SK-N-SH treated with all-trans-retinoic acid at 6 μM for 48 hours (cell line): Measurements from ENCODE around the gene TTLL7.

Experiments used
- ATAC-seq: fragments of 200-7000 bp; cut with Tn5 transposase; 3 replicates; pipeline ENCODE4 v1.9.1; 2020; ENCODE audit warnings: mild to moderate bottlenecking, moderate library complexity
- ARNTL ChIP-seq: fragments of 450-650 bp; formaldehyde crosslinking; IDR thresholded peaks from 2 replicates; pipeline ENCODE4 v1.5.0; 2020; ENCODE audit warnings: low read depth, mild to moderate bottlenecking, moderate library complexity, borderline replicate concordance
- BACH2 ChIP-seq: fragments of 250-450 bp; sonication (Bioruptor Pico); IDR thresholded peaks from 2 replicates; pipeline ENCODE4 v1.9.0; 2021; ENCODE audit warnings: mild to moderate bottlenecking, borderline replicate concordance
- CREB5 ChIP-seq: fragments of 250-450 bp; sonication (Bioruptor Pico); IDR thresholded peaks from 2 replicates; pipeline ENCODE4 v1.5.1; 2020; ENCODE audit warnings: low read depth, mild to moderate bottlenecking, moderate library complexity
- CSDC2 ChIP-seq: fragments of 250-450 bp; sonication (Bioruptor Pico); IDR thresholded peaks from 2 replicates; pipeline ENCODE4 v1.5.0; 2020; ENCODE audit warnings: mild to moderate bottlenecking, moderate library complexity
- GLIS3 ChIP-seq: fragments of 250-450 bp; sonication (Bioruptor Pico); IDR thresholded peaks from 2 replicates; pipeline ENCODE4 v1.5.0; 2020; ENCODE audit warnings: mild to moderate bottlenecking, moderate library complexity
- ISL1 ChIP-seq: fragments of 250-450 bp; sonication (Bioruptor Pico); IDR thresholded peaks from 2 replicates; pipeline ENCODE4 v2.1.2; 2022; ENCODE audit warnings: mild to moderate bottlenecking, moderate library complexity
- OSR1 ChIP-seq: fragments of 250-450 bp; sonication (Bioruptor Pico); IDR thresholded peaks from 2 replicates; pipeline ENCODE4 v1.8.0; 2022; ENCODE audit warnings: moderate library complexity, mild to moderate bottlenecking, inconsistent platforms
- POU6F1 ChIP-seq: fragments of 250-450 bp; sonication (Bioruptor Pico); IDR thresholded peaks from 2 replicates; pipeline ENCODE4 v1.8.0; 2021; ENCODE audit warnings: low read depth, mild to moderate bottlenecking, moderate library complexity, borderline replicate concordance
- PPARA ChIP-seq: fragments of 250-450 bp; sonication (Bioruptor Pico); IDR thresholded peaks from 2 replicates; pipeline ENCODE4 v1.5.0; 2020; ENCODE audit warnings: mild to moderate bottlenecking, borderline replicate concordance
- RARB ChIP-seq: fragments of 250-450 bp; sonication (Bioruptor Pico); IDR thresholded peaks from 2 replicates; pipeline ENCODE4 v1.8.0; 2021; ENCODE audit warnings: mild to moderate bottlenecking, moderate library complexity
- SNAI2 ChIP-seq: fragments of 250-450 bp; sonication (Bioruptor Pico); IDR thresholded peaks from 2 replicates; pipeline ENCODE4 v1.5.0; 2020; ENCODE audit warnings: mild to moderate bottlenecking, moderate library complexity
- TCF4 ChIP-seq: fragments of 250-450 bp; sonication (Bioruptor Pico); IDR thresholded peaks from 2 replicates; pipeline ENCODE4 v1.8.0; 2021; ENCODE audit warnings: mild to moderate bottlenecking, moderate library complexity, borderline replicate concordance
- TOX ChIP-seq: fragments of 250-450 bp; sonication (Bioruptor Pico); IDR thresholded peaks from 2 replicates; pipeline ENCODE4 v1.8.0; 2021; ENCODE audit warnings: mild to moderate bottlenecking, moderate library complexity, borderline replicate concordance
- ZC3H10 ChIP-seq: fragments of 250-450 bp; sonication (Bioruptor Pico); IDR thresholded peaks from 2 replicates; pipeline ENCODE4 v1.5.1; 2021; ENCODE audit warnings: mild to moderate bottlenecking, moderate library complexity
- ZFP3 ChIP-seq: fragments of 250-450 bp; sonication (Bioruptor Pico); IDR thresholded peaks from 2 replicates; pipeline ENCODE4 v1.5.0; 2020; ENCODE audit warnings: mild to moderate bottlenecking, moderate library complexity
- ZFP30 ChIP-seq: fragments of 450-650 bp; formaldehyde crosslinking; IDR thresholded peaks from 2 replicates; pipeline ENCODE4 v1.5.0; 2022; ENCODE audit warnings: mild to moderate bottlenecking, moderate library complexity
- ZNF565 ChIP-seq: fragments of 450-650 bp; formaldehyde crosslinking; conservative IDR thresholded peaks from 2 replicates; pipeline ENCODE4 v1.5.0; 2020; ENCODE audit warnings: low read depth, mild to moderate bottlenecking, moderate library complexity
- ZNF70 ChIP-seq: fragments of 450-650 bp; formaldehyde crosslinking; IDR thresholded peaks from 2 replicates; pipeline ENCODE4 v1.5.0; 2020; ENCODE audit warnings: mild to moderate bottlenecking, moderate library complexity
- ZNF8 ChIP-seq: fragments of 450-650 bp; formaldehyde crosslinking; IDR thresholded peaks from 2 replicates; pipeline ENCODE4 v1.5.0; 2020; ENCODE audit warnings: mild to moderate bottlenecking, moderate library complexity
- TF ChIP-seq, protein P1 (sequence below): fragments of 250-450 bp; sonication (Bioruptor Pico); IDR thresholded peaks from 2 replicates; pipeline ENCODE4 v1.5.0; 2020; ENCODE audit warnings: mild to moderate bottlenecking, moderate library complexity
- TF ChIP-seq, protein P2 (sequence below): fragments of 250-450 bp; sonication (Bioruptor Pico); IDR thresholded peaks from 2 replicates; pipeline ENCODE4 v1.5.1; 2021; ENCODE audit warnings: mild to moderate bottlenecking, moderate library complexity
- TF ChIP-seq, protein P3 (sequence below): fragments of 250-450 bp; sonication (Bioruptor Pico); IDR thresholded peaks from 2 replicates; pipeline ENCODE4 v1.8.0; 2020; ENCODE audit warnings: mild to moderate bottlenecking, moderate library complexity, borderline replicate concordance

The TTLL7 gene

DNA sequence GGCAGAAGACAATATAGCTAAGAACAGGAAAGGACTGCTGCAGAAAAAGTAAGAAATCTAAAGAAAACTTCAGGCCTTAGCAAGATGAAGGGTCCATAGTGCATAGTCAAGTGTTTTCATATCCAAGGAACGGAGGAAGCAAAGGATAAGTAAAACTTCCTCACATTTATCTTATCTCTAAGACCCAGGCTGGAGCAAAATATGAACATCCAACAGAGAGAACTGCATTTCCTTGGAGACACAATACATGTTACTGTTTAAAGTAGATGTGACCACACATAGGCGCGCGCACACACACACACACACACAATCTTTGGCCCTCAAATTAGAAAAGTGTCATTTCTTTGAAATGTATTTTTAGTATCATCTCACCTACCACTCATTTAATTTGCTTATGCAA is 66.7 kb downstream of the TTLL7 start (continued):
- no peak for TF ChIP-seq ISL1 (CRISPR knock-in tag)
- TF ChIP-seq, all 23 proteins: peak for 0

GRCh38 chr1:83931658-83932253 is 67.2 kb downstream of the TTLL7 start:
- peak; percentile 87 for ATAC-seq

DNA sequence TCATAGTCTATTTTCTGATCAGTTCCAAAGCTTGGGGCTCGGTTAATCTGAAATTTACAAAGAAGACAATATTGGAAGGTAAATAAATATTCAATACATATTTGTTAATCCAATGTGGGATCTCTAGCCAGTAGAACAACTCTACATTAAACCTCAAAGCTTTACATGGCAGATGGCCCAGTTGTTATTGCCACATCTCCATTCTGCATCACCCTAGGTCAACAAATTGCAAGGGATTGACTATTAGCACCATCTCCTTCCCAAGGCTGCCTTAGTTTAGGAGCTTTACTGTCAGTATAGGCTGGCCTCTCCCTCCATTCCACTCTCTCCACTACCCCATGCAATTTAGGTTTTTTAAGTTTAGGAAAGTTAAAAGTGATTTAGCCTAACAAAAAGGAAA is 69.7 kb downstream of the TTLL7 start:
- no peak for TF ChIP-seq GLIS3 (CRISPR knock-in tag)
- no peak for ATAC-seq

More at GRCh38 chr1:83931658-83932253, 67.2 kb downstream of the TTLL7 start:
- TF ChIP-seq ARNTL (no peak), CREB5 (CRISPR knock-in tag) (no peak), BACH2 (CRISPR knock-in tag) (no peak), ZNF70 (no peak), ISL1 (CRISPR knock-in tag) (no peak), RARB (no peak), TCF4 (CRISPR knock-in tag) (no peak), ZNF565 (CRISPR knock-in tag) (no peak), OSR1 (no peak), SNAI2 (CRISPR knock-in tag) (no peak), ZFP30 (no peak), ZFP3 (no peak), CSDC2 (CRISPR knock-in tag) (no peak), TOX (CRISPR knock-in tag) (no peak), ZC3H10 (no peak), PPARA (CRISPR knock-in tag) (no peak), ZNF8 (CRISPR knock-in tag) (no peak)
- TF ChIP-seq, protein P1, sequence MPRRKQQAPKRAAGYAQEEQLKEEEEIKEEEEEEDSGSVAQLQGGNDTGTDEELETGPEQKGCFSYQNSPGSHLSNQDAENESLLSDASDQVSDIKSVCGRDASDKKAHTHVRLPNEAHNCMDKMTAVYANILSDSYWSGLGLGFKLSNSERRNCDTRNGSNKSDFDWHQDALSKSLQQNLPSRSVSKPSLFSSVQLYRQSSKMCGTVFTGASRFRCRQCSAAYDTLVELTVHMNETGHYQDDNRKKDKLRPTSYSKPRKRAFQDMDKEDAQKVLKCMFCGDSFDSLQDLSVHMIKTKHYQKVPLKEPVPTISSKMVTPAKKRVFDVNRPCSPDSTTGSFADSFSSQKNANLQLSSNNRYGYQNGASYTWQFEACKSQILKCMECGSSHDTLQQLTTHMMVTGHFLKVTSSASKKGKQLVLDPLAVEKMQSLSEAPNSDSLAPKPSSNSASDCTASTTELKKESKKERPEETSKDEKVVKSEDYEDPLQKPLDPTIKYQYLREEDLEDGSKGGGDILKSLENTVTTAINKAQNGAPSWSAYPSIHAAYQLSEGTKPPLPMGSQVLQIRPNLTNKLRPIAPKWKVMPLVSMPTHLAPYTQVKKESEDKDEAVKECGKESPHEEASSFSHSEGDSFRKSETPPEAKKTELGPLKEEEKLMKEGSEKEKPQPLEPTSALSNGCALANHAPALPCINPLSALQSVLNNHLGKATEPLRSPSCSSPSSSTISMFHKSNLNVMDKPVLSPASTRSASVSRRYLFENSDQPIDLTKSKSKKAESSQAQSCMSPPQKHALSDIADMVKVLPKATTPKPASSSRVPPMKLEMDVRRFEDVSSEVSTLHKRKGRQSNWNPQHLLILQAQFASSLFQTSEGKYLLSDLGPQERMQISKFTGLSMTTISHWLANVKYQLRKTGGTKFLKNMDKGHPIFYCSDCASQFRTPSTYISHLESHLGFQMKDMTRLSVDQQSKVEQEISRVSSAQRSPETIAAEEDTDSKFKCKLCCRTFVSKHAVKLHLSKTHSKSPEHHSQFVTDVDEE = no peak
- TF ChIP-seq, protein P2, sequence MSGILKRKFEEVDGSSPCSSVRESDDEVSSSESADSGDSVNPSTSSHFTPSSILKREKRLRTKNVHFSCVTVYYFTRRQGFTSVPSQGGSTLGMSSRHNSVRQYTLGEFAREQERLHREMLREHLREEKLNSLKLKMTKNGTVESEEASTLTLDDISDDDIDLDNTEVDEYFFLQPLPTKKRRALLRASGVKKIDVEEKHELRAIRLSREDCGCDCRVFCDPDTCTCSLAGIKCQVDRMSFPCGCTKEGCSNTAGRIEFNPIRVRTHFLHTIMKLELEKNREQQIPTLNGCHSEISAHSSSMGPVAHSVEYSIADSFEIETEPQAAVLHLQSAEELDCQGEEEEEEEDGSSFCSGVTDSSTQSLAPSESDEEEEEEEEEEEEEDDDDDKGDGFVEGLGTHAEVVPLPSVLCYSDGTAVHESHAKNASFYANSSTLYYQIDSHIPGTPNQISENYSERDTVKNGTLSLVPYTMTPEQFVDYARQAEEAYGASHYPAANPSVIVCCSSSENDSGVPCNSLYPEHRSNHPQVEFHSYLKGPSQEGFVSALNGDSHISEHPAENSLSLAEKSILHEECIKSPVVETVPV (CRISPR knock-in tag) = no peak
- TF ChIP-seq, protein P3, sequence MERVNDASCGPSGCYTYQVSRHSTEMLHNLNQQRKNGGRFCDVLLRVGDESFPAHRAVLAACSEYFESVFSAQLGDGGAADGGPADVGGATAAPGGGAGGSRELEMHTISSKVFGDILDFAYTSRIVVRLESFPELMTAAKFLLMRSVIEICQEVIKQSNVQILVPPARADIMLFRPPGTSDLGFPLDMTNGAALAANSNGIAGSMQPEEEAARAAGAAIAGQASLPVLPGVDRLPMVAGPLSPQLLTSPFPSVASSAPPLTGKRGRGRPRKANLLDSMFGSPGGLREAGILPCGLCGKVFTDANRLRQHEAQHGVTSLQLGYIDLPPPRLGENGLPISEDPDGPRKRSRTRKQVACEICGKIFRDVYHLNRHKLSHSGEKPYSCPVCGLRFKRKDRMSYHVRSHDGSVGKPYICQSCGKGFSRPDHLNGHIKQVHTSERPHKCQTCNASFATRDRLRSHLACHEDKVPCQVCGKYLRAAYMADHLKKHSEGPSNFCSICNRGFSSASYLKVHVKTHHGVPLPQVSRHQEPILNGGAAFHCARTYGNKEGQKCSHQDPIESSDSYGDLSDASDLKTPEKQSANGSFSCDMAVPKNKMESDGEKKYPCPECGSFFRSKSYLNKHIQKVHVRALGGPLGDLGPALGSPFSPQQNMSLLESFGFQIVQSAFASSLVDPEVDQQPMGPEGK (CRISPR knock-in tag) = no peak

DNA sequence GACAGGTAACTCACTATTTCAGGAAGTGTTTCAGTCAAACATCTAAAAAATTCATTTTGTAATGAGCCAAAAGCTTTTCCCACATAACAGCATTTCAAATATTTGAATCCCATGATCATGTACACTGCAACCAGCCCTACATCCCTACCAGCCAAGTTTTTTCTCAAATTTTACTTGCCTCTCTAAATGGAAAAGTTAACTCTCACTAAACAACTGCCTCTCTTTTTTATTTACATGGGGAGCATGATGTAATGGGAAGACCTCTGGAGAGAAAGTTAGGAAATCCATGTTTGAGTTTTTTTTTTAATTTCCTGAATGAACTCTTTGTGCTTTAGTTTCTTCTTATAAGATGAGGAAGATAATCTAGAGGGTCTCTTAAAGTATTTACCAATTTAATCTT is 70.5 kb downstream of the TTLL7 start:
- ATAC-seq = no peak
- TF ChIP-seq ARNTL (no peak), POU6F1 (CRISPR knock-in tag) (no peak), CSDC2 (CRISPR knock-in tag) (no peak), ZNF70 (no peak), ZNF8 (CRISPR knock-in tag) (no peak), ISL1 (CRISPR knock-in tag) (no peak), CREB5 (CRISPR knock-in tag) (no peak), GLIS3 (CRISPR knock-in tag) (no peak), OSR1 (no peak), SNAI2 (CRISPR knock-in tag) (no peak), ZC3H10 (no peak)
- TF ChIP-seq, protein P2 (CRISPR knock-in tag) = no peak
